H1 (cell line): ENCODE results near the gene SLC17A8. TPM values are rescaled to one million over a fixed set of nuclear protein-coding genes. Genes with fewer than 3 reads are reported as not detected.

Experiments
- CTCF ChIA-PET: fragments of 300-600 bp; sonication (Branson Sonifier 250); formaldehyde crosslinking; loops from one replicate; lab custom pipeline; 2021; ENCODE audit not compliant: partially characterized antibody; lab: Charles Lee
- POLR2A ChIA-PET: fragments of 300-600 bp; sonication (Branson Sonifier 250); formaldehyde crosslinking; loops from one replicate; lab custom pipeline; 2021; ENCODE audit warnings: inconsistent platforms; ENCODE audit not compliant: partially characterized antibody; lab: Charles Lee
- DNase-seq, 2 experiments: peaks; one replicate each; pipeline versions ENCODE4 v3.0.0 to v3.0.0-alpha.2; 2010 to 2022; ENCODE audit warnings: low spot score in 2 of 2, low read depth in 1 of 2, mixed read lengths in 1 of 2
- FAIRE-seq: peaks from 2 replicates; lab custom pipeline; 2011; peaks lifted over from hg19 to GRCh38; lab: Jason Lieb, UNC
- H2AFZ ChIP-seq: 2 replicates; pipeline ENCODE4 v1.8.1; 2012; ENCODE audit warnings: low read length, inconsistent platforms
- H2AK5ac ChIP-seq: 2 replicates; pipeline ENCODE4 v1.6.1; 2013; ENCODE audit warnings: low read depth, low read length
- H2BK120ac ChIP-seq: replicated peaks from 2 replicates; pipeline ENCODE3; 2013; ENCODE audit warnings: low read depth, low read length, inconsistent platforms
- H2BK12ac ChIP-seq: 2 replicates; pipeline ENCODE4 v1.6.1; 2013; ENCODE audit warnings: low read depth, low read length
- H2BK15ac ChIP-seq: 2 replicates; pipeline ENCODE4 v1.6.1; 2013; ENCODE audit warnings: low read length
- H2BK20ac ChIP-seq: 2 replicates; pipeline ENCODE4 v1.6.1; 2013; ENCODE audit warnings: low read length
- H2BK5ac ChIP-seq: 2 replicates; pipeline ENCODE4 v1.6.1; 2013; ENCODE audit warnings: low read depth, low read length
- H3K14ac ChIP-seq: 2 replicates; pipeline ENCODE4 v1.6.1; 2013; ENCODE audit warnings: inconsistent platforms; ENCODE audit not compliant: insufficient read length
- H3K18ac ChIP-seq: 2 replicates; pipeline ENCODE4 v1.6.1; 2013; ENCODE audit warnings: low read length; ENCODE audit errors: extremely low read depth
- H3K23ac ChIP-seq: 2 replicates; pipeline ENCODE4 v1.6.1; 2013; ENCODE audit warnings: inconsistent platforms; ENCODE audit not compliant: insufficient read length
- H3K23me2 ChIP-seq: 2 replicates; pipeline ENCODE4 v1.6.1; 2013; ENCODE audit warnings: low read depth, low read length
- H3K27ac ChIP-seq: 2 replicates; pipeline ENCODE4 v1.6.1; 2011; ENCODE audit warnings: low read depth, low read length, inconsistent platforms
- H3K27me3 ChIP-seq, 4 experiments: replicated peaks in 1 of 4; 1 replicate in 1 of 4; 2 replicates in 3 of 4; pipeline versions ENCODE4 v1.6.1 to v1.8.1; 2011 to 2013; ENCODE audit warnings: low read length in 3 of 4, mild to moderate bottlenecking in 3 of 4, inconsistent platforms in 2 of 4, mixed read lengths in 2 of 4, moderate library complexity in 1 of 4; ENCODE audit not compliant: control insufficient read depth in 3 of 4, insufficient read depth in 3 of 4; ENCODE audit errors: extremely low read depth in 1 of 4
- H3K36me3 ChIP-seq, 4 experiments: 2 replicates each; pipeline versions ENCODE4 v1.6.1 to v1.8.1; 2011 to 2013; ENCODE audit warnings: mild to moderate bottlenecking in 4 of 4, low read length in 3 of 4, moderate library complexity in 2 of 4, control low read depth in 1 of 4, inconsistent platforms in 1 of 4; ENCODE audit not compliant: insufficient read depth in 4 of 4, control insufficient read depth in 2 of 4
- H3K4ac ChIP-seq: replicated peaks from 2 replicates; pipeline ENCODE3; 2013; ENCODE audit warnings: low read length, low read depth, mixed read lengths, inconsistent platforms; ENCODE audit not compliant: insufficient read length
- H3K4me1 ChIP-seq, 4 experiments: replicated peaks in 1 of 4; 1 replicate in 1 of 4; 2 replicates in 3 of 4; pipeline versions ENCODE4 v1.6.1 to v1.8.1; 2011 to 2013; ENCODE audit warnings: low read length in 3 of 4, inconsistent platforms in 2 of 4, mixed read lengths in 1 of 4; ENCODE audit not compliant: insufficient read depth in 4 of 4, control insufficient read depth in 3 of 4
- H3K4me2 ChIP-seq, 2 experiments: 2 replicates each; pipeline versions ENCODE4 v1.6.1 to v1.8.1; 2011 to 2013; ENCODE audit warnings: low read depth in 2 of 2, low read length in 2 of 2, control low read depth in 1 of 2, inconsistent platforms in 1 of 2, mild to moderate bottlenecking in 1 of 2; ENCODE audit not compliant: insufficient read depth in 1 of 2
- H3K4me3 ChIP-seq, 4 experiments: fragments of 200-600, 300-600 bp in 1 of 4; sonication (generic), shearing (Covaris generic), sonication (Bioruptor Twin) in 1 of 4; 2 replicates each; pipeline versions ENCODE4 v1.5.1 to v1.8.1; 2011 to 2016; ENCODE audit warnings: low read length in 4 of 4, low read depth in 3 of 4, control low read depth in 2 of 4, inconsistent platforms in 2 of 4, mild to moderate bottlenecking in 2 of 4, mixed read lengths in 1 of 4, moderate library complexity in 1 of 4; ENCODE audit not compliant: insufficient read depth in 2 of 4; ENCODE audit errors: extremely low read depth in 1 of 4
- H3K56ac ChIP-seq: replicated peaks from 2 replicates; pipeline ENCODE3; 2013; ENCODE audit warnings: low read depth, mild to moderate bottlenecking, mixed read lengths, low read length, inconsistent platforms; ENCODE audit not compliant: insufficient read length
- H3K79me1 ChIP-seq: 2 replicates; pipeline ENCODE4 v1.6.1; 2013; ENCODE audit warnings: low read depth, low read length, control low read depth
- H3K79me2 ChIP-seq, 2 experiments: 2 replicates each; pipeline versions ENCODE4 v1.6.1 to v1.8.1; 2012 to 2013; ENCODE audit warnings: low read length in 2 of 2, mild to moderate bottlenecking in 2 of 2, inconsistent platforms in 1 of 2; ENCODE audit not compliant: insufficient read depth in 2 of 2, control insufficient read depth in 1 of 2
- H3K9ac ChIP-seq, 4 experiments: replicated peaks in 1 of 4; 1 replicate in 1 of 4; 2 replicates in 3 of 4; pipeline versions ENCODE4 v1.6.1 to v1.8.1; 2011 to 2013; ENCODE audit warnings: low read depth in 3 of 4, low read length in 3 of 4, control low read depth in 2 of 4, mild to moderate bottlenecking in 2 of 4, moderate library complexity in 2 of 4, inconsistent platforms in 1 of 4; ENCODE audit errors: extremely low read depth in 1 of 4
- H3K9me3 ChIP-seq, 2 experiments: 2 replicates each; pipeline versions ENCODE4 v1.6.1 to v1.8.1; 2012 to 2013; ENCODE audit warnings: mild to moderate bottlenecking in 2 of 2, moderate library complexity in 2 of 2, control low read depth in 1 of 2, inconsistent platforms in 1 of 2, low read depth in 1 of 2, low read length in 1 of 2, mixed read lengths in 1 of 2; ENCODE audit not compliant: insufficient read depth in 2 of 2
- H4K20me1 ChIP-seq, 2 experiments: replicated peaks in 1 of 2; 2 replicates each; pipeline versions ENCODE3 to v1.8.1; 2011 to 2013; ENCODE audit warnings: inconsistent platforms in 2 of 2, low read length in 2 of 2, mild to moderate bottlenecking in 1 of 2; ENCODE audit not compliant: insufficient read depth in 2 of 2, control insufficient read depth in 1 of 2
- H4K5ac ChIP-seq: 2 replicates; pipeline ENCODE4 v1.6.1; 2013; ENCODE audit warnings: low read length, low read depth, mixed read lengths, inconsistent platforms; ENCODE audit not compliant: insufficient read length
- H4K8ac ChIP-seq: 2 replicates; pipeline ENCODE4 v1.8.0; 2013; ENCODE audit warnings: mild to moderate bottlenecking, moderate library complexity, low read length, inconsistent platforms; ENCODE audit not compliant: insufficient read depth; ENCODE audit errors: extremely low read depth
- H4K91ac ChIP-seq: replicated peaks from 2 replicates; pipeline ENCODE3; 2013; ENCODE audit warnings: low read length, mixed read lengths, inconsistent platforms; ENCODE audit not compliant: insufficient read length
- ASH2L ChIP-seq: fragments of 200-600, 300-600 bp; sonication (generic); IDR thresholded peaks from one replicate; pipeline ENCODE4 v1.7.1; 2017; ENCODE audit warnings: low read length
- BACH1 ChIP-seq: IDR thresholded peaks from 2 replicates; pipeline ENCODE4 v1.6.1; 2012; ENCODE audit warnings: low read length, improper control_type of control experiment
- BRCA1 ChIP-seq: IDR thresholded peaks from 2 replicates; pipeline ENCODE4 v1.6.1; 2012; ENCODE audit warnings: low read depth, low read length, improper control_type of control experiment
- CBX8 ChIP-seq: fragments of 300-800, 300-1000 bp; sonication (generic); IDR thresholded peaks from 2 replicates; pipeline ENCODE4 v1.7.1; 2016; ENCODE audit warnings: low read depth, low read length, borderline replicate concordance
- FOSL1 ChIP-seq: IDR thresholded peaks from 2 replicates; pipeline ENCODE4 v1.6.1; 2011; ENCODE audit warnings: mild to moderate bottlenecking, low read depth, low read length, moderate library complexity; ENCODE audit not compliant: insufficient read depth
- JUN ChIP-seq: IDR thresholded peaks from 2 replicates; pipeline ENCODE4 v1.6.1; 2011; ENCODE audit warnings: low read depth, mild to moderate bottlenecking, improper control_type of control experiment, low read length
- RXRA ChIP-seq: IDR thresholded peaks from 2 replicates; pipeline ENCODE4 v1.6.1; 2011; ENCODE audit warnings: low read depth, mild to moderate bottlenecking, low read length, moderate library complexity; ENCODE audit not compliant: insufficient read depth
- SIRT6 ChIP-seq: IDR thresholded peaks from one replicate; pipeline ENCODE4 v1.7.1; 2012; ENCODE audit warnings: low read length, inconsistent platforms
- SP4 ChIP-seq: IDR thresholded peaks from 2 replicates; pipeline ENCODE4 v1.6.1; 2012; ENCODE audit warnings: low read length, inconsistent platforms
- YY1 ChIP-seq: IDR thresholded peaks from 2 replicates; pipeline ENCODE4 v1.6.1; 2011; ENCODE audit warnings: low read depth, mild to moderate bottlenecking, low read length
- polyA plus RNA-seq, 7 experiments: library from polyadenylated mRNA; depleted of rRNA in 3 of 7; stranded (reverse) in 5 of 7; unstranded in 2 of 7; fragments of >200 nt in 5 of 7; fragments of 200-250 nt in 2 of 7; gene quantifications; 1 replicate in 5 of 7; 2 replicates in 1 of 7; 4 replicates in 1 of 7; pipeline versions ENCODE4 v1.2.1 to v1.2.3, GENCODE V29; 2011 to 2013; ENCODE audit warnings: missing spikeins in 2 of 7, mixed read lengths in 2 of 7
- total RNA-seq: library from RNA; stranded (reverse); fragmentation: NEBNext Ultra II Directional; extraction: Animal tissue kit (Norgen Biotek cat#: 25700); gene quantifications from 2 replicates; pipeline ENCODE4 v1.2.1, GENCODE V29; 2021
- TF ChIP-seq, protein P1 (sequence below), 3 experiments: IDR thresholded peaks; 1 replicate in 2 of 3; 2 replicates in 1 of 3; pipeline versions ENCODE4 v1.5.1 to v1.6.1; 2011; ENCODE audit warnings: low read length in 3 of 3, mild to moderate bottlenecking in 3 of 3, inconsistent platforms in 2 of 3, low read depth in 1 of 3, moderate library complexity in 1 of 3; ENCODE audit not compliant: insufficient read depth in 1 of 3; ENCODE audit errors: control extremely low read depth in 1 of 3
- TF ChIP-seq, protein P2 (sequence below): IDR thresholded peaks from 2 replicates; pipeline ENCODE4 v1.6.1; 2012; ENCODE audit warnings: inconsistent platforms

SLC17A8 gene
- total and polyA plus RNA-seq, 2 of the 8 experiments (the other 6 are each of a cell fraction or from before 2014, with no cell fraction given), result 0.14 to 0.30 TPM

DNA sequence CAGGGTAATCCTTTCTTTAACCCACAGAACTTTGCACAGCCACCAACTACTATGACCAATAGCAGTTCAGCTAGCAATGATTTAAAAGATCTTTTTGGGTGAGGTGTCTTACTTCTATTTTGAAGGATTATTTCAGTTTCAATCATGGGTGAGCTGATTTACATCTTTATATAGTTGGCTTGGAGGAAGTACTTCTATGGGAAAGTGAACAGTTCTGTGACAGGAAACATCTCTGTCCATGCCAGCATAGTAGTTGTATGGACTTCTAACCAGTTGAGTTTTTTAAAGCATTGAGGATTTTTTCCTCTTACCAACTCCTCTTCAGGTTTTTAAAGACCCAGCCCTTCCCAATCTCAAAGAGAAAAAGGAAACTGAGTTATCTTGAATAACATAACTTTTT lies 17.8 kb upstream of the SLC17A8 start:
- Histone ChIP-seq H2BK15ac (no peak overlapping the region), H4K8ac (no peak overlapping the region), H3K9ac (no peak overlapping the region), H2AFZ (no peak overlapping the region), H3K36me3 (peaks cover 2 to 45% (median 9%) of the 10 kb centered on the region in 4 experiments; a peak in 6 of 8 replicates), H3K4me2 (no peak overlapping the region), H3K23me2 (no peaks in the 10 kb centered on the region), H3K18ac (no peak overlapping the region), H2BK5ac (no peak overlapping the region), H4K20me1 (no peaks in the 10 kb centered on the region), H3K9me3 (no peaks in the 10 kb centered on the region), H3K4me1 (no peaks in the 10 kb centered on the region), H3K27ac (no peak overlapping the region), H3K4ac (no peak overlapping the region), H2AK5ac (no peak overlapping the region), H2BK20ac (no peak overlapping the region), H3K56ac (no peak overlapping the region), H3K79me2 (no peaks in the 10 kb centered on the region), H3K23ac (no peak overlapping the region), H2BK120ac (no peak overlapping the region), H3K4me3 (no peak overlapping the region), H4K5ac (no peak overlapping the region), H4K91ac (no peak overlapping the region), H3K14ac (no peak overlapping the region), H3K79me1 (no peaks in the 10 kb centered on the region), H3K27me3 (no peaks in the 10 kb centered on the region), H2BK12ac (no peak overlapping the region)
- POLR2A ChIA-PET, result no interaction called here
- DNase-seq (no peak), FAIRE-seq (no peak)
- TF ChIP-seq, protein P1, sequence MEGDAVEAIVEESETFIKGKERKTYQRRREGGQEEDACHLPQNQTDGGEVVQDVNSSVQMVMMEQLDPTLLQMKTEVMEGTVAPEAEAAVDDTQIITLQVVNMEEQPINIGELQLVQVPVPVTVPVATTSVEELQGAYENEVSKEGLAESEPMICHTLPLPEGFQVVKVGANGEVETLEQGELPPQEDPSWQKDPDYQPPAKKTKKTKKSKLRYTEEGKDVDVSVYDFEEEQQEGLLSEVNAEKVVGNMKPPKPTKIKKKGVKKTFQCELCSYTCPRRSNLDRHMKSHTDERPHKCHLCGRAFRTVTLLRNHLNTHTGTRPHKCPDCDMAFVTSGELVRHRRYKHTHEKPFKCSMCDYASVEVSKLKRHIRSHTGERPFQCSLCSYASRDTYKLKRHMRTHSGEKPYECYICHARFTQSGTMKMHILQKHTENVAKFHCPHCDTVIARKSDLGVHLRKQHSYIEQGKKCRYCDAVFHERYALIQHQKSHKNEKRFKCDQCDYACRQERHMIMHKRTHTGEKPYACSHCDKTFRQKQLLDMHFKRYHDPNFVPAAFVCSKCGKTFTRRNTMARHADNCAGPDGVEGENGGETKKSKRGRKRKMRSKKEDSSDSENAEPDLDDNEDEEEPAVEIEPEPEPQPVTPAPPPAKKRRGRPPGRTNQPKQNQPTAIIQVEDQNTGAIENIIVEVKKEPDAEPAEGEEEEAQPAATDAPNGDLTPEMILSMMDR (IDR thresholded peaks at IDR 0.05; ENCODE audit: control extremely low read depth in 1 of 3, insufficient read depth in 1 of 3, low read depth in 1 of 3, low read length in 3 of 3), result no peak
- TF ChIP-seq CBX8, result no peak
- TF ChIP-seq, protein P2, sequence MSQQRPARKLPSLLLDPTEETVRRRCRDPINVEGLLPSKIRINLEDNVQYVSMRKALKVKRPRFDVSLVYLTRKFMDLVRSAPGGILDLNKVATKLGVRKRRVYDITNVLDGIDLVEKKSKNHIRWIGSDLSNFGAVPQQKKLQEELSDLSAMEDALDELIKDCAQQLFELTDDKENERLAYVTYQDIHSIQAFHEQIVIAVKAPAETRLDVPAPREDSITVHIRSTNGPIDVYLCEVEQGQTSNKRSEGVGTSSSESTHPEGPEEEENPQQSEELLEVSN, result no peak
- TF ChIP-seq BACH1, result no peak
- no peak for TF ChIP-seq ASH2L
- no peak for TF ChIP-seq YY1
- no peak for TF ChIP-seq BRCA1
- TF ChIP-seq SIRT6, result no peak
- no peak for TF ChIP-seq RXRA
- no peak for TF ChIP-seq SP4
- TF ChIP-seq JUN, result no peak
- TF ChIP-seq FOSL1, result no peak
- CTCF ChIA-PET, result interaction anchor here (1.0 kb wide), 1 partner anchor 9 kb away, joined by 3 read pairs; no protein-coding TSS in a partner anchor
